ENCODE measurements around the gene IFNGR2.

DNA sequence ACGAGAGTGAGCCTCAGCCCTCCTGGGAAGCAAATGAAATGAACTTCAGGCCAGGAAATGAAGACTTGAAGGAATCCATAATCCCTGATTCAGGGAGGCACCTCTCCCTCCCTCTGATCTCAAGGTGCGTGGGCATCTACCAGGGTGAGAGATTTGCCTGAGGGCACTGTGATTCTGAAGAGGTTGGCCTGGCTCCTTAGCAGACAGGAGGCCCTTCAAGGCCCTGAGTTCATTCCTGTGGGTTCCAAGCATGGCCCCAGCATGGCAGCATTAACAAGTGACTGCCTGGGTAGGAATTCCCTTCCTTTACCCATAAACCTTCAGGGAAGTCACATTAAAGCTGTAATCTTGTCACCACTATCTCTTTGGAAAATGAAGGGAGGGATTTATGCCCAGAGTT lies 29.8 kb upstream of the IFNGR2 start:
- TF ChIP-seq POLR2A (IDR thresholded peaks at IDR 0.05) = no peak
- TF ChIP-seq, protein P1, sequence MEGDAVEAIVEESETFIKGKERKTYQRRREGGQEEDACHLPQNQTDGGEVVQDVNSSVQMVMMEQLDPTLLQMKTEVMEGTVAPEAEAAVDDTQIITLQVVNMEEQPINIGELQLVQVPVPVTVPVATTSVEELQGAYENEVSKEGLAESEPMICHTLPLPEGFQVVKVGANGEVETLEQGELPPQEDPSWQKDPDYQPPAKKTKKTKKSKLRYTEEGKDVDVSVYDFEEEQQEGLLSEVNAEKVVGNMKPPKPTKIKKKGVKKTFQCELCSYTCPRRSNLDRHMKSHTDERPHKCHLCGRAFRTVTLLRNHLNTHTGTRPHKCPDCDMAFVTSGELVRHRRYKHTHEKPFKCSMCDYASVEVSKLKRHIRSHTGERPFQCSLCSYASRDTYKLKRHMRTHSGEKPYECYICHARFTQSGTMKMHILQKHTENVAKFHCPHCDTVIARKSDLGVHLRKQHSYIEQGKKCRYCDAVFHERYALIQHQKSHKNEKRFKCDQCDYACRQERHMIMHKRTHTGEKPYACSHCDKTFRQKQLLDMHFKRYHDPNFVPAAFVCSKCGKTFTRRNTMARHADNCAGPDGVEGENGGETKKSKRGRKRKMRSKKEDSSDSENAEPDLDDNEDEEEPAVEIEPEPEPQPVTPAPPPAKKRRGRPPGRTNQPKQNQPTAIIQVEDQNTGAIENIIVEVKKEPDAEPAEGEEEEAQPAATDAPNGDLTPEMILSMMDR (IDR thresholded peaks at IDR 0.05) = no peak

All from ovary (tissue), 3 donors.